WERI-Rb-1 (cell line): Measurements from ENCODE around the gene ZFYVE21.

Source experiments
- DNase-seq: peaks from one replicate; pipeline ENCODE4 v3.0.0-alpha.2; 2020
- H3K27ac ChIP-seq: fragments of 250-450 bp; sonication (Bioruptor Pico); 2 replicates; pipeline ENCODE4 v1.5.1; 2020; ENCODE audit warnings: mild to moderate bottlenecking, moderate library complexity
- H3K27me3 ChIP-seq: fragments of 250-450 bp; sonication (Bioruptor Pico); 2 replicates; pipeline ENCODE4 v1.5.1; 2021; ENCODE audit warnings: mild to moderate bottlenecking, low read depth, moderate library complexity; ENCODE audit not compliant: insufficient read depth, severe bottlenecking
- H3K36me3 ChIP-seq: fragments of 250-450 bp; sonication (Bioruptor Pico); 2 replicates; pipeline ENCODE4 v1.5.1; 2020; ENCODE audit warnings: mild to moderate bottlenecking, moderate library complexity
- H3K4me3 ChIP-seq: 2 replicates; pipeline ENCODE4 v1.5.1; 2011; ENCODE audit warnings: low read depth, mild to moderate bottlenecking, control low read depth, low read length
- H3K9me3 ChIP-seq: fragments of 250-450 bp; sonication (Bioruptor Pico); 2 replicates; pipeline ENCODE4 v1.5.1; 2021; ENCODE audit warnings: mild to moderate bottlenecking, moderate library complexity; ENCODE audit not compliant: severe bottlenecking
- TF ChIP-seq, protein P1 (sequence below): IDR thresholded peaks from 2 replicates; pipeline ENCODE4 v1.5.1; 2011; ENCODE audit warnings: low read depth, mild to moderate bottlenecking, control low read depth, inconsistent platforms, low read length

The ZFYVE21 gene

DNA sequence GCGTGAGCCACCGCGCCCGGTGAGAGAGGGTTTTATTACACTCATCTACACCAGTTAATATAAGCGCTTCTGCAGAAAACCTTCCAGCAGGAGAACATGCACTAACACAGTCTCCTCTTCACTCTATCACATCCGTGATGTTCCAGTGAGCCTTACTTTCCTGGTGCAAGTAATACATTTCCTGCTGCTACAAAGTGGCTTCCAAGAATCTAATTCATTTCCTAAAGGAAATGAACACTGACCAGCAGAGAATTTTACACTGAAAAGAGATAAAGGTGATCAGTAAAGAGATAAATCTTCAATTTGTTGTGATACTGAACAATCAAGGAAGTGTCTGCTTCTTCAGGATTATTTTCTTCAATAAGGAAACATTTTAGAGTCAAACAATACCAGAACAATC is 39.5 kb downstream of the ZFYVE21 start:
- no peak overlapping the region for H3K27ac ChIP-seq
- DNase-seq = no peak
- H3K9me3 ChIP-seq = no peaks in the 10 kb centered on the region
- TF ChIP-seq, protein P1, sequence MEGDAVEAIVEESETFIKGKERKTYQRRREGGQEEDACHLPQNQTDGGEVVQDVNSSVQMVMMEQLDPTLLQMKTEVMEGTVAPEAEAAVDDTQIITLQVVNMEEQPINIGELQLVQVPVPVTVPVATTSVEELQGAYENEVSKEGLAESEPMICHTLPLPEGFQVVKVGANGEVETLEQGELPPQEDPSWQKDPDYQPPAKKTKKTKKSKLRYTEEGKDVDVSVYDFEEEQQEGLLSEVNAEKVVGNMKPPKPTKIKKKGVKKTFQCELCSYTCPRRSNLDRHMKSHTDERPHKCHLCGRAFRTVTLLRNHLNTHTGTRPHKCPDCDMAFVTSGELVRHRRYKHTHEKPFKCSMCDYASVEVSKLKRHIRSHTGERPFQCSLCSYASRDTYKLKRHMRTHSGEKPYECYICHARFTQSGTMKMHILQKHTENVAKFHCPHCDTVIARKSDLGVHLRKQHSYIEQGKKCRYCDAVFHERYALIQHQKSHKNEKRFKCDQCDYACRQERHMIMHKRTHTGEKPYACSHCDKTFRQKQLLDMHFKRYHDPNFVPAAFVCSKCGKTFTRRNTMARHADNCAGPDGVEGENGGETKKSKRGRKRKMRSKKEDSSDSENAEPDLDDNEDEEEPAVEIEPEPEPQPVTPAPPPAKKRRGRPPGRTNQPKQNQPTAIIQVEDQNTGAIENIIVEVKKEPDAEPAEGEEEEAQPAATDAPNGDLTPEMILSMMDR = no peak
- no peaks in the 10 kb centered on the region for H3K27me3 ChIP-seq
- H3K4me3 ChIP-seq = no peak overlapping the region
- H3K36me3 ChIP-seq = no peaks in the 10 kb centered on the region

DNA sequence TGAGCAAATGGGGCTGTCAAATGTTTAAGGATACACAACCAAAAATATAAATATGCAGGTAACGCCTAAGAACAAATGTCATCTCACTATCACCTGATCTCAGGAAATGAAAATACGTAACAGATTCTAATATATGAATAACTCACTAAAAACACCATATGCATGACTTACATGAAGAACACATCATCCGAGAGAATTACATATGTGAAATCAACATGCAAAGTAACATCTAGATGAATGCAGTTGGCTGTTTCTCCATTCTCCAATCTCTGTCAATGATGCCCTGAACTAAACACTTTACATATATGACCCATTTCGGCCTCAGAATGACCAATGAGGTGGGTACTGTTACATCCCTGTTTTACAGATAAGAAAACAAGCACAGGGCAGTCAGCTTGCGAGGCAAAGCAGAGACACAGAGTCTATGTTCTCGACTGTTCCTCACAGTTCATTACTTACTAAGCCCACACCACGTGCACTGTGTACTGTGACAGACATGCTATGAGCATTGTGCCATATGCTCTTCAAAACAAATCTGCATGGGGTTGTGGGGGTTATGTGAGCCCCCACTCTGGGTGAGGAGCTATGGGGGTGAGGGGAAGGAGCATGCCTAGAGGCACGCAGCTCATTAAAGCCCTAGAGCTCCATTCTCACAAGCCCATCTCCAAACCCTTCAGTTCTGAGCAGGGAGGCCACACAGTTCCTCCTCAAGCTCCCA is 42.6 kb downstream of the ZFYVE21 start:
- H3K36me3 ChIP-seq = no peaks in the 10 kb centered on the region
- no peak overlapping the region for H3K4me3 ChIP-seq
- TF ChIP-seq, protein P1 = no peak
- DNase-seq = no peak
- no peak overlapping the region for H3K27ac ChIP-seq
- H3K9me3 ChIP-seq = no peaks in the 10 kb centered on the region
- H3K27me3 ChIP-seq = no peaks in the 10 kb centered on the region

DNA sequence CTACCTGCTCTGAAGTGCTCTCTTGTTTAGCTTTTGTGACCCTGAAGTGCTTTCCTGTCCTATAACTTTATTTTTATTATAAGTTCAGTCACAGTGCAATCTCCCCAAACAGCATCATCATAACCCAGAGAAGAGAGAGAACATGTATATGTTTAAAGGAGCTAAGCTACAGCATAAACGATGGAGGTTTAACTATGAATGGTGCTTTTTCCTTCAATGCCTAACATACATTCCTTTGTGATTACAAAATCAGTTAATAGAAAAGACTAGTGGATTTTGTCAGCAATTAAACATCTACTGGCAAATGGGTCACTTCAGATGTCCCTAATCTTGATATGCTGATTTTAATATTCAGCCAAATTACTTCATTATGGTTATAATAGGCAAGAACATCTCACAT is 46.4 kb downstream of the ZFYVE21 start:
- Histone ChIP-seq H3K4me3 (no peak overlapping the region), H3K27me3 (no peaks in the 10 kb centered on the region), H3K36me3 (peaks cover 4% of the 10 kb centered on the region; the same call in 1 of the 2 replicates), H3K9me3 (peaks cover 3% of the 10 kb centered on the region), H3K27ac (no peak overlapping the region)
- TF ChIP-seq, protein P1 = no peak
- DNase-seq = no peak

DNA sequence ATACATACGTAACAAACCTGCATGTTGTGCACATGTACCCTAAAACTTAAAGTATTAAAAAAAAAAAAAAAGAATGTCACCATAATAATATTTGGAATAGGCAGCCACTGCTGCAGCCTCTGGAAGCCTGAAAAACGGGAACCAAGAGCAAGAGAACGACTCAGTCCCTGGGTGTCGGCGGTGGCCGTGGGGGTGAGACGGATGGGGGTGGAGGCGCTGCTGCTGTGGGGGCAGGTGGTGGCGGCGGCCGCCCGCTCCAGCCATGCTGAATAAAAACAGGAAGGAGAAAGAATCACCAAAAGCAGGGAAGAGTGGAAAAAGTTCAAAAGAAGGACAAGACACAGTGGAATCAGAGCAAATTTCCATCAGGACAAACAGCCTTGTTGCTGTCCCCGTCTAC is 46.9 kb downstream of the ZFYVE21 start:
- H3K27me3 ChIP-seq = no peaks in the 10 kb centered on the region
- no peak for DNase-seq
- TF ChIP-seq, protein P1 = no peak
- H3K27ac ChIP-seq = no peak overlapping the region
- peaks cover 4% of the 10 kb centered on the region; the same call in 1 of the 2 replicates for H3K36me3 ChIP-seq
- no peak overlapping the region for H3K4me3 ChIP-seq
- peaks cover 3% of the 10 kb centered on the region for H3K9me3 ChIP-seq

DNA sequence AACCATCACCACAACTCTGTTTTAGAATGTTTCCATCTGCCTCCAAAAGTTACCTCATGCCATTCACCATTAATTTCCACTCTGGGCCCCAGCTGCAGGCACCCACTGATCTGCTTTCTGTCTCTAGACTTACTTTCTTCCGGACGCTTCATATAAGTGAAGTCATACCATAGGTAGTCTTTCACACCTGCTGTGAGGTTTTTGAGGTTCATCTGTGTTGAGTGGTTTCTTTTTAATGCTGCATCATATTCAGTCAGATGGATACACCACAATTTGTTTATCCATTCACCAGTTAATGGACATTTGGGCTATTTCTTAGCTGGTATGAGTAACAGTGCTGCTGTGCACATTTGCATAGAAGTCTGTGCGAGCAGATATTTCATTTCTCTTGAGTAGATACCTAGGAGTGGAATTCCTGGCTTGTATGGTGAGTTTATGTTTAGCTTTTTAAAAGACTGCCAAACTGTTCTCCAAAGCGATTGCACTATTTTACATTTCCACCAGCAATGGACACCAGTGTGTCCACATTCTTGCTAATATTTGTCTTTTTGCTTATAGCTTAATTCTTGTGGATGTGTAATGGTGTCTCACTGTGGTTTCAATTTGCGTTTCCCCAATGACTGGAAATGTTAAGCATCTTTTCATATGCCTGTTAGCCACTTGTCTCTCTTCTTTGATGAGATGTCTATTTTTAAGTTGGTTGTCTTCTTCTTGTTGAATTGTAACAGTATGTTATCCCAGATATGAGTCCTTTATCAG is 48.3 kb downstream of the ZFYVE21 start:
- Histone ChIP-seq H3K4me3 (no peak overlapping the region), H3K9me3 (peaks cover 3% of the 10 kb centered on the region), H3K36me3 (peaks cover 4% of the 10 kb centered on the region; the same call in 1 of the 2 replicates), H3K27me3 (no peaks in the 10 kb centered on the region), H3K27ac (no peak overlapping the region)
- TF ChIP-seq, protein P1 = no peak
- DNase-seq = no peak
